CD4-positive, alpha-beta T cell treated with Interleukin-12 subunit alpha and Interleukin-12 subunit beta, for 1 hour (primary cell): ENCODE measurements around the gene SGMS1.
"Not testable (repeated sequence)": the region's sequence is repeated elsewhere in the genome, so short reads cannot be mapped to it uniquely, and the experiment has no call there.

Experiments used
- DNase-seq: peaks from one replicate; pipeline ENCODE4 v3.0.0-alpha.2; 2020

The SGMS1 gene

DNA sequence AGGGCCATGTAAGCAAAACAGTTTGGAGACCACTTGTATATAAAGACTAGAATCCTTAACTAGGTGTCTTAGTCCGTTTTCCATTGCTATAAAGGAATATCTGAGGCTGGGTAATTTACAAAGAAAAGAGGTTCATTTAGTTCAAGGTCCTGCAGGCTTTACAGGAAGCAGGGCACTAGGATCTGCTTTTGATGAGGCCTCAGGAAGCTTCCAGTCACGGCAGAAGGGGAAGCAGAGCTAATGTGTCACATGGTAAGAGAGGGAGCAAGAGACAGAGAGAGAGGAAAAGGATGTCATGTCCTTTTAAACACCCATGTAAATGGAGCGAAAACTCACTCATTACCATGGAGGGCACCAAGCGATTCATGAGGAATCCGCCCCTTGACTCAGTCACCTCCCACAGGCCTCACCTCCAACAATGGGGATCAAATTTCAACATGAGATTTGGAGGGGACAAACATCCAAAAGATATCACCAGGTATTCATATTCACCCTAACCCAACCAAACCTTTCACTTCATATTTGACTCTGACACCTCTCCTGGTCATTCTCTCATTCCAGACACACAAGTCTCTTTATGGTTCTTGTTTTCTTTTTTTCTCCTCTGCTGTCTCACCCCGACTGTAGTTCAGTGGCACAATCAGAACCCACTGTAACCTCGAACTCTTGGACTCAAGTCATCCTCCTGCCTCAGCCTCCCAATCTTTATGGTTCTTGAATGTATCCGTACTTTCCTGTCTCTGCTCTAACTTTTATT lies 342.4 kb downstream of the SGMS1 start:
- DNase-seq = no peak

DNA sequence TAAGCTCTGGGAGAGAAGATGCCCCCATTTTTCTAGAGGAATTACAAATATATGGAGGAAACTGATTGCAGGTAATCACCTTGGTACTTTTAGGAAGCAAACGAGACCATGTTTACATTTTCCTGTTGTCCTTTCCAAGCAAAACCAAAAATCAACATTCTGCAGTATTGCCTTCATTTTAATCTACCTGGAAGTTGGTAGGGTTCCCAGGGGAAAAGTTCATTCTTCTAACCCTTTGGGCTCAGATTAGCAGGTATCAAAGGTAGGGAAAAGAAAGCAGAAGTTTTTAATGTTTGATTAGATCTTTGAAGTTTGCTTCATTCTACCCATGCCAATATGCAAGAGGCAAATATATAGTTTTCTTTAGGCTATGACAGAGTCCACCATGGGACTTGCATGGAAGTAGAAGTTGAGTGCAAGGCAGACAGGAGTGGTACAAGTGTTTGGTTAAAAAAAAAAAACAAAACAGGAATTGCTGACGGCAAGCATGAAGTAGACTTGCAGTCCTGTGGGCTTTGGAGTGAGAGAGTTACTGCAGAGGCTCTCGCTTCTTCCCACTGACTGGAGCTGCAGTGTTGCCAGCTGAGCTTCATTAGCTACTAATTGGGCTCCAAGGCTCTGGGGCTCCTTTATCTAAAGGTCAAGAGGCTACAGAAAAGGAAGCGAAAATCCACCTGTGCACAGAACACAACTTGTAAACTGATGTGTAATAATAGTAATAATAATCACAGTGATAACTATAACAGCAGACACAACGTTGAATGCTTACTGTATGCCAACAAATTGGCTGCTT lies 343.5 kb downstream of the SGMS1 start:
- DNase-seq = no peak

GRCh38 chr10:50279489-50279888 lies 344.3 kb downstream of the SGMS1 start:
- no peak for DNase-seq

DNA sequence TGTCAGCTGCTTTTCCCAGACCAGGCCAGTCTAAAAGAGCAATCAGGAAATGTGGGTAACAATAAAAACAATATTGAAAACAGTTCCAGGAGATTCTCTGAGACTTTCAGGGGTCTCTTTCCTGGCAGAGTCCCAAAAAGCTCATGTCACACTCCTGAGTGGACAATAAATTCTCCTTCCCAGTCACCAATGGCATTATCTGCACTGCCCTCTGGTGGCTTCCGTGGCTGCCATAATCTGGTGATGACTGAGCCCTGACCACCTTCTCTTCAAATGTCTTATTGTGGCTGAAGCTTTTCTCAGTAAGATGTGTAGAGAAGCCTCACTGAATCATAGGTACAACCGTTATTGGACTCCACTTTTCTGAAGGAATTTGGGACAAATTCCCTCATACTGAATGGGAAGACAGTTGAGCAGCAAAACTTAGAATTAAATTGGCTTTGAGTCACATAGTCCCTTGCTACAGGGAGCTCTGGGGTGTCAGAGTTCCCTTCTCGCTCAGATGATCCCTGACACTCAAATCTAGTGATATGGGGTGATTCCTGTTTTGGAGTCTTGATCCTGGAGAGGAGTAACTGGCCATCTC lies 348.0 kb downstream of the SGMS1 start:
- peak; percentile 32 for DNase-seq

- no peak for DNase-seq
These were observed 351.2 kb downstream of the SGMS1 start for GRCh38 chr10:50272531-50272930.

DNA sequence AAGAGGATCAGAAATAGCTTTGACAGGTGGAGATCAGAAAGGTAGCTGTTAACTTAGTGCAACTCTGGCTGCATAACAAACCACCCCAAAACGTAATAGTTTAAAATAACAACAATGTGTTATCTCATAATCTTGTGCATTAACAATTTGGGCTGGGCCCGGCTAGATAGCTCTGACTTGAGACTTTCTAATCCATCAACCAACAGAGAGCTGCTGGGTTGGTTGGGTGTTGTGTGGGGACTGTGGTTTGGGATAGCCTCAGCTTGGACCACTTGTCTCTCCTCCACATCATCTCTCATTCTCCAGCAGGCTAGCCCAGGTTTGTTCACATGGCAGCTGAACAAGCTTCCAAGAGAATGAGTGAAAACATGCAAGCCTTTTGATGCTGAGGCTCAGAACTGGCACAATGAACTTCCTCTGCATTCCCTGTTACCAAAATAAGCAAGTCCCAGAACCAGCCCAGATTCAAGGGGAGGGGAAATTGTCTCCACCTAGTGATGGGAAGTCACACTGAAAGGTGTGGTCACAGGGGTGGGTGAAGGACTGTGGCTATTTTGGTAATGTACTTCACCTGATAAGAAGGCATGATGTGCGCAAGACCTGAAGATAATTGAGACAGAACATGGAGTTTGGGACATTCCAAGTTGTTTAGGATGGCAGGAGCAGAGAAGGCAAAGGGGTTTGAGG lies 352.0 kb downstream of the SGMS1 start:
- DNase-seq = no peak

GRCh38 chr10:50267877-50268276 lies 355.9 kb downstream of the SGMS1 start:
- not testable (repeated sequence) for DNase-seq

DNA sequence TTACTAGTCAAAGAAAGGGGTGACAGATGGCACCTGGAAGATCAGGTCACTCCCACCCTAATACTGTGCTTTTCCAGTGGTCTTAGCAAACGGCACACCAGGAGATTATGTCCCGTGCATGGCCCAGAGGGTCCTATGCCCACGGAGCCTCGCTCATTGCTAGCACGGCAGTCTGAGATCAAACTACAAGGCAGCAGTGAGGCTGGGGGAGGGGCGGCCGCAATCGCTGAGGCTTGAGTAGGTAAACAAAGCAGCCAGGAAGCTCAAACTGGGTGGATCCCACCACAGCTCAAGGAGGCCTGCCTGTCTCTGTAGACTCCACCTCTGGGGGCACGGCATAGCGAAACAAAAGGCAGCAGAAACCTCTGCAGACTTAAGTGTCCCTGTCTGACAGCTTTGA lies 361.1 kb downstream of the SGMS1 start:
- DNase-seq = peak; percentile 24

DNA sequence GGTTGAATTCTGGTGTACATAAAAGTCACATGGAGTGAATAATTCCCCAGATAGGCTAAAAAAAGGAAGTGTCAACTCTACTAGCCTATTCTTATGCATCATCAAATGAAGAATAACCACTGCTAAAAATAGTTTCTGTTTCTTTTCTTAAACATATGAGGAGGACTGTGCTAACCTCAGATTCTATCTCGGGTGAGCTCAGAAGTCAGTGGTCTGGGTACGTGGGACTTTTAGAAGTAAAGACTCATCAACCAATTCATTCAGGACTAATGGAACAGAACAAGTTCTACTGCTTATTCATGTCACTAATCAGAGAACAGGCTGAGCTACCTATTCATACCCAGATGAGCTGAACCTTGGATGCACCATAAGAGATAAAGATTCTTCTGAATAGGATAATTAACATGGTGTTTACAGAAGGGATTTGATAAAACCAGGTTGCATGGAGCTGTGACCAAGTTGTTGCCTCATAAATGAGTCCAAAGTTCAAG lies 362.9 kb downstream of the SGMS1 start:
- DNase-seq = peak; percentile 16
